Muscle layer of colon (tissue), 2 donors: ENCODE measurements around the gene PDCD4.
"Not testable (repeated sequence)": the region's sequence is repeated elsewhere in the genome, so short reads cannot be mapped to it uniquely, and the experiment has no call there.

ENCODE experiments used
- H3K27ac ChIP-seq: one replicate; pipeline ENCODE4 v1.7.0; 2013; ENCODE audit warnings: low read depth, mild to moderate bottlenecking, low read length, moderate library complexity
- H3K27me3 ChIP-seq, 2 donors: one replicate each; pipeline ENCODE4 v1.7.0; 2013; ENCODE audit warnings: low read length in 2 of 2, mild to moderate bottlenecking in 2 of 2; ENCODE audit not compliant: insufficient read depth in 2 of 2, control insufficient read depth in 1 of 2
- H3K36me3 ChIP-seq: one replicate; pipeline ENCODE4 v1.7.0; 2013; ENCODE audit warnings: mild to moderate bottlenecking, low read length; ENCODE audit not compliant: insufficient read depth
- H3K4me1 ChIP-seq: one replicate; pipeline ENCODE4 v1.7.0; 2013; ENCODE audit warnings: mild to moderate bottlenecking, low read length; ENCODE audit not compliant: insufficient read depth
- H3K4me3 ChIP-seq, 2 donors: one replicate each; pipeline ENCODE4 v1.7.0; 2013; ENCODE audit warnings: low read length in 2 of 2, low read depth in 1 of 2, mild to moderate bottlenecking in 1 of 2, moderate library complexity in 1 of 2
- H3K9ac ChIP-seq: one replicate; pipeline ENCODE4 v1.7.0; 2013; ENCODE audit warnings: low read length
- H3K9me3 ChIP-seq: one replicate; pipeline ENCODE4 v1.7.0; 2013; ENCODE audit warnings: mild to moderate bottlenecking, low read length
- donor health status: abdominal sarcoma.
- donor health status: Adenocarcinoma of cecum.

The PDCD4 gene

DNA sequence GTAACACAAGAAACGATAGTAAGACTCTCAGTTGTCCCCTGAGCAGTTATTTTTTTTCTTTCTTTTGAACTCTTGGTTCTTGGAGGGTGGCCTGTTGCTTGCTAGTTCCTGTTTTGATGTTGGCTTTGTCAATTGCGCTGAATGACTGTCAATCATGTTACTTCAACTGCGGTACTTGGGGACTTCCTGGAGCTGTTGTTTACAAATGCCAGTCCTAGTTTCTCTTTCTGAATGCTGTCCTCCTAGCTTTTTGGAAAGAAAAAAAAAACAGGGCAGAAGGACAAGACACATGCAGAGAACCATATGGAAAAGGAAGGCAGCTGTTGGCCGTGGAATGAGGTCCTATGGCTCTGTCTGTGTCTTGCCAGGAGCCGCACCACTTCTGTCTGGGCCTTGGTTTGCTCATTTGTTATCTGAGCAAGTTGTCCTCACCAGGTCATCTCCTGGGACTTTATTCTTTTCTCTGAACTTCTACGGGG lies 7.0 kb upstream of the PDCD4 start:
- H3K27ac ChIP-seq = peak overlapping the region; percentile 35
- no peaks in the 10 kb centered on the region for H3K36me3 ChIP-seq
- H3K4me3 ChIP-seq = peak overlapping the region in 1 of 2 donors; percentile 6
- H3K4me1 ChIP-seq = peaks cover 27% of the 10 kb centered on the region
- no peaks in the 10 kb centered on the region for H3K27me3 ChIP-seq
- no peak overlapping the region for H3K9ac ChIP-seq
- H3K9me3 ChIP-seq = no peaks in the 10 kb centered on the region

DNA sequence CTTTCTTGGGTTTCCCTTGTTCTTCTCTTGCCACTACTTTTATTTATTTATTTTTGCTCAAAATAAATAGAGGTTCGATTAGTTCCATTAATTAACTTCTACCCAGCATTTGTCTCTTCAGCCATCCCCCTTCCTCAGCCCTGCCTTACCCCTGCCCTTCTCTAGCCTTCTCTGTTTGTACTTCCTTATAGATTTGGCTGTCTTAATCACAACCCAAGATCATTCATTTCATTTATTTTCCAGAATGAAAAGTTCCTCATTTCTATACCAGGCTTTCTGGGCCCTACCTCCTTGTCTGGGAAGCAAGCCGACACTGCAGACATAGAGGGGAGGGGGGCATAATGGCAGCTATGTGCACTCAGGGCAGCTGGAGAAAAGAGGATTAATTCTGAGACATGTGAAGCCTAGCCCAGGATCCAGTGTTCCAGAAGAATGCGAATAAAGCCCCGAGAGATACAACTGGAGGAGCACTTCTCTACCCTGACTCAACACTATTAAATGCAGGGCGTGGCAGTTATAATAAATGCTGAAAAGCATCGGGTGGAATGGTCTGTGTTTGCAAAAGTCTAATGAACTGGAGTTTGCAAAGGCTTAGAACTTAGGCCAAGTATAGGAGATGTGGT lies 6.4 kb upstream of the PDCD4 start:
- peaks cover 22% of the 10 kb centered on the region for H3K4me1 ChIP-seq

DNA sequence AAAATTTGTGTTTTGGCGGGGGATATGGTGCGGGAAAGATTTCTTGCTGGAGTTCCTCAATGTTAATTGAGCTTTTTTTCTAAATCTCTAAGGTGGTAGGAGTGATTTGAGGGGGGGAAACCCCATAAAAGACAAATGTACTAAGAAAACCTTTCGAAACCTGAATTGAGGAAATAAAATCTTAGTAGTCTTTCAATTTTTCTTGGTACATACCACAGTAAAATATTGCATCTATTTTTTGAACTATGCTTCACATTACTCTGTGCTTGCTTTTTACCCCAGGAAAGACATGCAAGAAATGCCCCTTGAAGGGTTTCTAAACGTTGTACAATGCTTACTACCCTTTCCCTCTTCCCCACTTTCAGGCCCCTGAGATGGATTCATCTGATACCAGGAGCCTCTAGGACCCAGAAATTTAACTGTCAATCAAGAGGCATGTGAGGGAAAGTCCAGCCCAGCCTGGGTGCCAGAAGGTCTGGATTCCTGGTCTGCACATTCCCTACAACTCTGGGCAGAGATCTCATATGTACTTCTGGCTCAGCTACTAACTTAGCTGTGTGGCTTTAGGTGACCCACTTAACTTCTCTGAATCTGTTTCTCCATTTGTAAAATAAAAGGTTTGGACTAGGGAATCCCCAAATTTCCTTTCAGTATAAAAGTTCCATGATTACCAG lies 5.8 kb upstream of the PDCD4 start:
- Histone ChIP-seq H3K4me3 (no peak overlapping the region), H3K36me3 (no peaks in the 10 kb centered on the region), H3K4me1 (peaks cover 25% of the 10 kb centered on the region), H3K9me3 (no peaks in the 10 kb centered on the region), H3K27me3 (no peaks in the 10 kb centered on the region), H3K9ac (no peak overlapping the region), H3K27ac (peak overlapping the region; percentile 35)

More for the DNA sequence above, 6.4 kb upstream of the PDCD4 start:
- no peaks in the 10 kb centered on the region for H3K27me3 ChIP-seq
- H3K9me3 ChIP-seq = no peaks in the 10 kb centered on the region
- H3K9ac ChIP-seq = no peak overlapping the region
- peak overlapping the region; percentile 35 for H3K27ac ChIP-seq
- H3K4me3 ChIP-seq = peak overlapping the region in 1 of 2 donors; percentile 6
- no peaks in the 10 kb centered on the region for H3K36me3 ChIP-seq

DNA sequence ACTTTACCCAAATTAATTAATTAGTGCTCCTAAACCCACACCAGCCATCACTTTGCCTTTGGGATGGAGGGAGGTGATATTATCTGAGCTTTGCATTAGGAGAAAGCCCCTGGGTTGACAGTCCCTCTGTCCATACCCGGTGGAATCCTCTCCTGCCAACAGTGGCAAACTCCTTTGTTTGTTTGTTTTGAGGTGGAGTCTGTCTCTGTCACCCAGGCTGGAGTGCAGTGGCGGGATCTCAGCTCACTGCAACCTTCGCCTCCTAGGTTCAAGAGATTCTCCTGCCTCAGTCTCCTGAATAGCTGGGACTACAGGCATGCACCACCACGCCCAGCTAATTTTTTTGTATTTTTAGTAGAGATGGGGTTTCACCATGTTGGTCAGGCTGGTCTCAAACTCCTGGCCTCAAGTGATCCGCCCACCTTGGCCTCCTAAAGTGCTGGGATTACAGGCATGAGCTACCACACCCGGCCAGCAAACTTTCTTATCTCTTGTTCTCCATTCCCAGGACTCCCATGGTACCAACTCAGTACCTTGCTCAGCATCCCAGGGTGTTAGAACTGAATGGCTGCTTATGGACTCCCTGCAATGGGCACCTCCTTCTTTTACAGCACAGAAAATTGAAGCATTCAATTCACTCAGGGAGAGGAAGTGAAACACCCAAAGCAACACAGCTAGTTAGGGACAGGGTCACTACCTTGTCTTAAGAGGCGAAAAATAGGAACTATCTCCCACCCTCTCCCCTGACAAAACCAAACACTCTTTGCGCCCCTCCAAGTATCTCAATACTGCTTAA lies 4.5 kb upstream of the PDCD4 start:
- not testable (repeated sequence) for H3K9me3 ChIP-seq, H3K27me3 ChIP-seq, H3K4me3 ChIP-seq, H3K9ac ChIP-seq, H3K36me3 ChIP-seq
- H3K27ac ChIP-seq = peak overlapping the region; percentile 7
- peaks cover 27% of the 10 kb centered on the region for H3K4me1 ChIP-seq

DNA sequence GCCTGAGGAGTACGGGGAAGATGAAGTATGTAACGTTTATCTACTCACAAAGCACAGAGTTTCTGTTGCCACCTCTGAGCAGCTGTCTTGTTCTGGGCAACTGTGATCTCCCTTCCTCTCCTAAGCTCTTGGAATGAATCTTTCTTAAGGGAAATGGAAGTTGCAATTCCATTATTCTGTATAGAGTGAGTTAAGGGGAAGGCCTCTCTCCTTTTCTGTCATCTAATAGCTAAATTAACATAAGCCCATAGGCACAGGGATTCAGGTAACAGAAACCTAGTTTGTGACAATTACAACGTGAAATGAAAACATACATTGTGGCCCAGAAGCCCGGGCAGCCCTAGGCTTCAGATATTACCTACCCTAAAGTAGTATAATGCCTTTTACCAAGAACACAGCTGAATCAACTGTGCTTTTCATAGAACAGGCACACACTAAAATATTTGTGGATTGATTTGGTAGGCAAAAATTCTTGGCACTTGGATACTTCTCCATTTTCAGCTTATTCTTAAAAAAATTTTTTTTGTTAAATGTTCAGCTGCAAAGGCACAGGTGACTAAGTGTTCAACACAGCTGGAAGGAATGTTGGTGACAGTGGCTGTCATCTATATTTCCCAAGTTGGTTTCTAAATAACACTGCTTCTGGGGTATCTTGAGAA lies 3.8 kb upstream of the PDCD4 start:
- Histone ChIP-seq H3K36me3 (no peaks in the 10 kb centered on the region), H3K9me3 (no peaks in the 10 kb centered on the region), H3K27ac (no peak overlapping the region), H3K27me3 (no peaks in the 10 kb centered on the region), H3K9ac (no peak overlapping the region), H3K4me1 (peaks cover 27% of the 10 kb centered on the region), H3K4me3 (no peak overlapping the region)

DNA sequence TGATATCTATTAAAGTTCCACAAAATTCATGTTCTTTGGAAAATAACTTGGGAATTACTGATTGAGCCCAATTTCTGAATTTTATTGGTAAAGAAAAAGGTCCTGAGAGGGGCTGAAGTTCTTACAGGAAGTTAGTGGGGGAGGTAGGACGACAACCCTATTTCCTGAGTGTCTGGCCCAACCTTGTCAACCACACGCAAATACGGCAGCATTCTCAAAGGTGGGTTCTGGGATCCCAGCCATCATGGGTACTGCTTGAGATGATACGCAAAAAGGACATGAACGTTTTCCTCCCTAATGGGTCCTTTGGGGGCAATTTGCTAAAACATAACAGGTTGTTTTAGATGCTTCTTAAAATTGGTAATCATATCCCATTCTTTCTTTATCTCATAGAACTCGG lies 2.7 kb upstream of the PDCD4 start:
- Histone ChIP-seq H3K27ac (no peak overlapping the region), H3K4me3 (no peak overlapping the region), H3K9ac (no peak overlapping the region), H3K27me3 (no peaks in the 10 kb centered on the region), H3K9me3 (no peaks in the 10 kb centered on the region), H3K4me1 (peaks cover 27% of the 10 kb centered on the region), H3K36me3 (no peaks in the 10 kb centered on the region)

DNA sequence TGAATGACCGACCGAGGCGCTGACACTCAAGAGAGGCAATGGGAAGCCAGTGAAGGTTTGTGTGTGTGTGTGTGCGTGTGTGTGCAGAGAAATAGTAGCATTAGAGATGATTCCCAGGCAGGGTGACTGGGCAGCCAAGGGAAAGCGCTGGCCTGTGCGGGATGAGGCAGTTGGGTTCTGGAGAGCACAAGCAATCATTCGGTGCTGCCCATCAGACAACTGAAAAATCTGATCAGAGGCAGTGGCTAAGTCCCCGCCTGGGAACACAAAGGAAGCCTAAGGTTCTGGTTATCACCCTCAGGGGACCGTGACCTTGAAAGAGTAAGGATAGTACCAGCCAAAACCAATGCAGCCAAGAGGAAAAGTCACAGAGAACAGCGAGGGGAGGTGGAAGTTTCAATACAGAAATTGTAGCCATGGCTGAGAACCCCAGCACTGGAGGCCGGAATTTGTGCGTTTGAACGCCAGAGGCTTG lies 868 bp upstream of the PDCD4 start:
- H3K4me3 ChIP-seq = peak overlapping the region; percentile 49 to 53
- H3K36me3 ChIP-seq = no peaks in the 10 kb centered on the region
- H3K9ac ChIP-seq = peak overlapping the region; percentile 34
- H3K9me3 ChIP-seq = no peaks in the 10 kb centered on the region
- peak overlapping the region; percentile 99 for H3K27ac ChIP-seq
- peaks cover 17% of the 10 kb centered on the region for H3K4me1 ChIP-seq
- H3K27me3 ChIP-seq = no peaks in the 10 kb centered on the region

DNA sequence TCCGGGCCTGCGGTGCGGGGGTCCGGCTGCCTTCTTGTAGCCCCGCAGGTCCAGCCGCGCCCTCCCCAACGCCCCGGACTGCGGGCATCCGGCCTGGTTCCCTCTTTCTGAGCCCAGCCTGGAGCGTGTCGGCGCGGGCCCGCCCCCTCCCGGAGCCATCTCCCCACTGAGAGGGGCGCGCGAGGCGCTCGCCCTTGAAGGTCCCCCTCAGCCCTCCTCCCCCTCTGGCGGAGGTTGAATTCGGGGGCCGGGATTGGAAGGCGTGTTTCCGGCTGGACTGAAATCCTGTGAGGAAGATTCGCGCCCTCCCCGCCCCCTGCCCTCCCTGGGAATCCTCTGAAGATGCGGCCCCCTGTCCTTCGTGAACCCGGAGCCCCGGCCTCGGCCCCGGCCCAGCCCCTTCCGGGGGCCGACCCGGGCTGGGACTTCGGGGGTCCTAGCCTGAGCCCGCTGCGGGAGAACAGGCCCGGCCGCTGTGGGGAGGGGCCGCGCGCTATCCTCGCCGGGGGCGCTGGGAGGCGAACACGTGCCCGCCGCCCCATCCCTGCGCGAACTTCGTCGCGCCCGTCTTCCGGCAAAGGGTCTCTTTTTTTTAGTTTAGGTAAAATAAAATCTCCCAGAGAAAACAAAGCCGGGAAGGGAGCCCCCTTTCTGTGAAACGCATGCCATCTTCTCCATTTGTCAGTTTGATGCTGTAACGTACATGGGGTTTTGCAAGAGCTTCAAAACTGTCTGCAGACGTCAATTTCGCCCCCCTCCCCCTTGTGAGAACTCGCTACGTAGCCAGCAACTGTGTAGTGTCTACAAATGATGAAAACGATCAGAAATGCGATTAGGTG lies 636 bp downstream of the PDCD4 start:
- Histone ChIP-seq H3K4me1 (peaks cover 12% of the 10 kb centered on the region), H3K27me3 (no peaks in the 10 kb centered on the region), H3K9me3 (no peaks in the 10 kb centered on the region), H3K4me3 (peak overlapping the region; percentile 49 to 93), H3K36me3 (no peaks in the 10 kb centered on the region), H3K27ac (peak overlapping the region; percentile 99), H3K9ac (peak overlapping the region; percentile 72)

DNA sequence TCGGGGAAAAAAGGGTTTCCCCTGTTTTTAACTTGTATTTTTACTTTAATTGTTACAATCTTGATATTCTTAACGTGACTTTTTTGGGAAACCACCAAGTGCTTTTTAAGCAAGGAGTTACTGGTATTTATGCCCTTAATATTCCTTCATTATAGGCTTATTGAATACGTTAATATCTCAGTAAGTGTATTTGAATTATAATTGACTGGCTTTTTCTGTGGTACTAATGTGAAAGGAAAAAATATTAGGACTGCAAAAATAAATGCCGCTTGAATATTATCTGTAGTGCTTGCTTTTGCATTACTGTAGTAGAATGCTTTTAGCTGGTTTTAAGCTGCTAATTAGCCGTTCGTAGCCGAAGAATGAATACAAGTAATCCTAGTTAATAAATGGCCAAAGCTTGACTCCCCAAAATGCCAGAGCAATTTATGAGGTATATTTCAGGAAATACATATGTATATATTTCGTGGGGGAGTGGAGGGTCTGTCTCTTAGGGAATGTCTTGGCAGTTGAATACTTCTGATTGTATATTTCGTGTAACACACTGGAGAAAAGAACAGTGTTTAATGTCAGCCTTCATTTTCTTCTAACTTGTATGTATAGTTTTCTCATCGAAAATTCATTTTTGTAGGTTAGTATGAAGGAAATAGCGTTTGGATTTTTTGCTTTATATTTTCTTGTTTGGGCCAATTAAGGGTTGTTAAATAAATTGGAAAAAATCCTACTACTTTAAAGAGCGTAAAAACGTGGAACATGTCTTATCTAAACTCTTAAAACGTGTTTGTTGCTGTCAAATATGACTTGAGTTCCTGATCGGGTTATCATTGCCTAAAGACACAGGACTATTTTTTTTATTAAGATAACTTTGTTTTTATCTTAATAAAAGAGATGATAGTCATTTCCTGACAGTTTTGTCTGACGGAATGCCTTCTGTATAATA lies 1.5 kb downstream of the PDCD4 start:
- H3K4me1 ChIP-seq = peaks cover 12% of the 10 kb centered on the region

DNA sequence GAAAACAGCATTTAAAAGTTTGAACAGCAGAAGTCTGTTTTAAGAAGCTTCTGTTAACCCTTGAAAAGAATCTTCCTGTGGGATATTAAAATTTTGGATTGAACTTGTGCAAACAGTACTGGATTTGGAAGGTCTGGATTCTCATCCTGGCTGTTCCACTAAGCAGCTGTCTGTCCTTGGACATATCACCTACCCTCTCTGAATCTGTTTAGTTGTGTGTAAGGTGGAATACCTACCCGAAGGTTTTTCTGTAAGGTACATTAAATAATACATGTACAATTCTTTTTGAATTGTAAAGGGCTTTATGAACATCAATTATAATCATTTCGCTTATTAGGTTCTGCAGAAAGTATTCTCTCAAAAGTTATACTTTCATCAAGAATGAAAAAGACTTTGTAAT lies 2.2 kb downstream of the PDCD4 start:
- no peaks in the 10 kb centered on the region for H3K36me3 ChIP-seq
- peak overlapping the region; percentile 72 for H3K9ac ChIP-seq
- no peaks in the 10 kb centered on the region for H3K27me3 ChIP-seq
- H3K4me3 ChIP-seq = peak overlapping the region; percentile 3 to 49
- no peaks in the 10 kb centered on the region for H3K9me3 ChIP-seq
- peaks cover 12% of the 10 kb centered on the region for H3K4me1 ChIP-seq
- peak overlapping the region; percentile 41 for H3K27ac ChIP-seq

More for the DNA sequence above, 1.5 kb downstream of the PDCD4 start:
- Histone ChIP-seq H3K4me3 (peak overlapping the region; percentile 49 to 93), H3K9me3 (no peaks in the 10 kb centered on the region), H3K27me3 (no peaks in the 10 kb centered on the region), H3K36me3 (no peaks in the 10 kb centered on the region), H3K9ac (peak overlapping the region; percentile 72), H3K27ac (peak overlapping the region; percentile 99)
